H1 (cell line): ENCODE results near the gene ABCA13. TPM values are rescaled to one million over a fixed set of nuclear protein-coding genes. Genes with fewer than 3 reads are reported as not detected.

ENCODE experiments used
- ATF3 ChIP-seq: IDR thresholded peaks from 2 replicates; pipeline ENCODE4 v1.6.1; 2011; ENCODE audit warnings: low read depth, mild to moderate bottlenecking, low read length; ENCODE audit not compliant: insufficient read depth
- POU5F1 ChIP-seq: IDR thresholded peaks from 2 replicates; pipeline ENCODE4 v1.6.1; 2011; ENCODE audit warnings: low read depth, mild to moderate bottlenecking, low read length, moderate library complexity
- SRF ChIP-seq: IDR thresholded peaks from 2 replicates; pipeline ENCODE4 v1.6.1; 2011; ENCODE audit warnings: mild to moderate bottlenecking, low read depth, low read length, moderate library complexity
- polyA plus RNA-seq, 7 experiments: library from polyadenylated mRNA; depleted of rRNA in 3 of 7; stranded (reverse) in 5 of 7; unstranded in 2 of 7; fragments of >200 nt in 5 of 7; fragments of 200-250 nt in 2 of 7; gene quantifications; 1 replicate in 5 of 7; 2 replicates in 1 of 7; 4 replicates in 1 of 7; pipeline versions ENCODE4 v1.2.1 to v1.2.3, GENCODE V29; 2011 to 2013; ENCODE audit warnings: missing spikeins in 2 of 7, mixed read lengths in 2 of 7
- total RNA-seq: library from RNA; stranded (reverse); fragmentation: NEBNext Ultra II Directional; extraction: Animal tissue kit (Norgen Biotek cat#: 25700); gene quantifications from 2 replicates; pipeline ENCODE4 v1.2.1, GENCODE V29; 2021
- TF ChIP-seq, protein P1 (sequence below), 3 experiments: IDR thresholded peaks; 1 replicate in 2 of 3; 2 replicates in 1 of 3; pipeline versions ENCODE4 v1.5.1 to v1.6.1; 2011; ENCODE audit warnings: low read length in 3 of 3, mild to moderate bottlenecking in 3 of 3, inconsistent platforms in 2 of 3, low read depth in 1 of 3, moderate library complexity in 1 of 3; ENCODE audit not compliant: insufficient read depth in 1 of 3; ENCODE audit errors: control extremely low read depth in 1 of 3

The ABCA13 gene
- total and polyA plus RNA-seq, 2 of the 8 experiments (the other 6 are each of a cell fraction or from before 2014, with no cell fraction given) = 0.07 to 0.09 TPM

GRCh38 chr7:48426331-48426965, 255.2 kb downstream of the ABCA13 start (continued):
- TF ChIP-seq, protein P1, sequence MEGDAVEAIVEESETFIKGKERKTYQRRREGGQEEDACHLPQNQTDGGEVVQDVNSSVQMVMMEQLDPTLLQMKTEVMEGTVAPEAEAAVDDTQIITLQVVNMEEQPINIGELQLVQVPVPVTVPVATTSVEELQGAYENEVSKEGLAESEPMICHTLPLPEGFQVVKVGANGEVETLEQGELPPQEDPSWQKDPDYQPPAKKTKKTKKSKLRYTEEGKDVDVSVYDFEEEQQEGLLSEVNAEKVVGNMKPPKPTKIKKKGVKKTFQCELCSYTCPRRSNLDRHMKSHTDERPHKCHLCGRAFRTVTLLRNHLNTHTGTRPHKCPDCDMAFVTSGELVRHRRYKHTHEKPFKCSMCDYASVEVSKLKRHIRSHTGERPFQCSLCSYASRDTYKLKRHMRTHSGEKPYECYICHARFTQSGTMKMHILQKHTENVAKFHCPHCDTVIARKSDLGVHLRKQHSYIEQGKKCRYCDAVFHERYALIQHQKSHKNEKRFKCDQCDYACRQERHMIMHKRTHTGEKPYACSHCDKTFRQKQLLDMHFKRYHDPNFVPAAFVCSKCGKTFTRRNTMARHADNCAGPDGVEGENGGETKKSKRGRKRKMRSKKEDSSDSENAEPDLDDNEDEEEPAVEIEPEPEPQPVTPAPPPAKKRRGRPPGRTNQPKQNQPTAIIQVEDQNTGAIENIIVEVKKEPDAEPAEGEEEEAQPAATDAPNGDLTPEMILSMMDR (IDR thresholded peaks at IDR 0.05; ENCODE audit: control extremely low read depth in 1 of 3, insufficient read depth in 1 of 3, low read depth in 1 of 3, low read length in 3 of 3) = no peak
- TF ChIP-seq ATF3 (no peak), POU5F1 (no peak), SRF (no peak)
